ENCODE data around the gene GPN2. TPM values are rescaled to one million over a fixed set of nuclear protein-coding genes. Genes with fewer than 3 reads are reported as not detected.

The GPN2 gene
- total RNA-seq, 1 donor from 2014 or later, result 33.4 TPM

DNA sequence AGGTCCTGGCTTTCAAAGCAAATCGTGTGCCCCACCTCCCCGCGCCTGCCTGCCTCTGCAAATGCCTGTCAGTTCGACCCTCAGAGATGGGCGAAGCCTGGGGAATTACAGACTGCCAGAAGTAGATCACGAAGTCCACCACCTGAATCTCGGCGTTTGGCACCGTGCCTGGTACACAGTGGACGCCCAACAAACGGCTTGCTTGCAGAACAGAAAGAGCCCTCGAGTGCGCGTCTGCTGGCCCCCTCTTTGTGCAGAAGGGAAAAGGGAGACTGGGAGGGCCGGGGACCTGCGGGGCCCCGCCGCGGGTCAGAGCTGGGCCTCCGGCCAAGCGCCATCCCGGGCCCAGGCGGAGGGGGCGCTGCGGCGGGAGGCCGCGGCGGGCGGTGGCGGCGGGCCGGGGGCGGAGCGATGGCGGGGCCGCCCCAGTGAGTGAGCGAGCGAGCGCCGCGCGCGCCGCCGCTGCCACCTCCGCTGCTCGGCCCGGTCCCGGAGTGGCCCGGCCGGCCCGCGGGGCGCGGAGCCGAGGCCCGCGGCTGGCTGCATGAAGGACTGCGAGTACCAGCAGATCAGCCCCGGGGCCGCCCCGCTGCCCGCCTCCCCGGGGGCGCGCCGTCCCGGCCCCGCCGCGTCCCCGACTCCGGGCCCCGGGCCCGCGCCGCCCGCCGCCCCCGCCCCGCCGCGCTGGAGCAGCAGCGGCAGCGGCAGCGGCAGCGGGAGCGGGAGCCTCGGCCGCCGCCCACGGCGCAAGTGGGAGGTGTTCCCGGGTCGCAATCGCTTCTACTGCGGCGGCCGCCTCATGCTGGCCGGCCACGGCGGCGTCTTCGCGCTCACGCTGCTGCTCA, 63.6 kb downstream of the GPN2 start, which contains the start of gene ZDHHC18:
ZDHHC18 (plus strand) TSS at position 428 of the 845 bp plus-strand sequence; CDS start at position 545, 117 bp downstream.
- H3K27me3 Mint-ChIP-seq (ENCODE audit: low read depth), result no peaks in the 10 kb centered on the region
- TF ChIP-seq, protein P1, sequence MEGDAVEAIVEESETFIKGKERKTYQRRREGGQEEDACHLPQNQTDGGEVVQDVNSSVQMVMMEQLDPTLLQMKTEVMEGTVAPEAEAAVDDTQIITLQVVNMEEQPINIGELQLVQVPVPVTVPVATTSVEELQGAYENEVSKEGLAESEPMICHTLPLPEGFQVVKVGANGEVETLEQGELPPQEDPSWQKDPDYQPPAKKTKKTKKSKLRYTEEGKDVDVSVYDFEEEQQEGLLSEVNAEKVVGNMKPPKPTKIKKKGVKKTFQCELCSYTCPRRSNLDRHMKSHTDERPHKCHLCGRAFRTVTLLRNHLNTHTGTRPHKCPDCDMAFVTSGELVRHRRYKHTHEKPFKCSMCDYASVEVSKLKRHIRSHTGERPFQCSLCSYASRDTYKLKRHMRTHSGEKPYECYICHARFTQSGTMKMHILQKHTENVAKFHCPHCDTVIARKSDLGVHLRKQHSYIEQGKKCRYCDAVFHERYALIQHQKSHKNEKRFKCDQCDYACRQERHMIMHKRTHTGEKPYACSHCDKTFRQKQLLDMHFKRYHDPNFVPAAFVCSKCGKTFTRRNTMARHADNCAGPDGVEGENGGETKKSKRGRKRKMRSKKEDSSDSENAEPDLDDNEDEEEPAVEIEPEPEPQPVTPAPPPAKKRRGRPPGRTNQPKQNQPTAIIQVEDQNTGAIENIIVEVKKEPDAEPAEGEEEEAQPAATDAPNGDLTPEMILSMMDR (IDR thresholded peaks at IDR 0.05; ENCODE audit: unreplicated experiment), result peak; percentile 39
- peaks cover 43% of the 10 kb centered on the region for H3K4me1 Mint-ChIP-seq
- H3K4me3 Mint-ChIP-seq, result peak within 1 kb of the TSS; percentile 92
- DNase-seq (ENCODE audit: low spot score in 2 of 2, unreplicated experiment in 2 of 2), result peak; percentile 61 to 77
- H3K36me3 Mint-ChIP-seq, result no peaks in the 10 kb centered on the region
- H3K27ac Mint-ChIP-seq, result peak within 1 kb of the TSS; percentile 95
- H3K9me3 Mint-ChIP-seq, result no peaks in the 10 kb centered on the region

Other genes with a start within 250 kb of the GPN2 start
- gene ARID1A, start 194.3 kb downstream of the GPN2 start, total RNA-seq, result 144 to 160 TPM (median 149 TPM) in 3 replicates
- gene PIGV, start 102.3 kb downstream of the GPN2 start, total RNA-seq, result 10.7 to 14.0 TPM (median 13.1 TPM) in 3 replicates
- gene ZDHHC18, start 63.6 kb downstream of the GPN2 start, total RNA-seq, result 25.8 to 28.8 TPM (median 28.4 TPM) in 3 replicates
- 2.7 to 4.4 TPM (median 3.8 TPM) in 3 replicates for gene SFN, start 27.1 kb downstream of the GPN2 start, total RNA-seq
- 19.5 to 23.5 TPM (median 19.8 TPM) in 3 replicates for gene GPATCH3, start 10.2 kb upstream of the GPN2 start, total RNA-seq
- not detected in 3 replicates for gene NR0B2, start 23.7 kb upstream of the GPN2 start, total RNA-seq
- gene NUDC, start 31.5 kb upstream of the GPN2 start, total RNA-seq, result 50.8 to 55.3 TPM (median 54.4 TPM) in 3 replicates
- 11.9 to 12.9 TPM (median 12.7 TPM) in 3 replicates for gene KDF1, start 70.2 kb upstream of the GPN2 start, total RNA-seq
- 27.9 to 29.3 TPM (median 28.7 TPM) in 3 replicates for gene TRNP1, start 103.4 kb upstream of the GPN2 start, total RNA-seq
- 3.3 to 4.3 TPM (median 3.4 TPM) in 3 replicates for gene TENT5B, start 122.6 kb upstream of the GPN2 start, total RNA-seq